HEK293 (cell line): ENCODE results near the gene SENP1.

ENCODE experiments used
- BCL11B ChIP-seq: fragments of 450-650 bp; formaldehyde crosslinking; IDR thresholded peaks from 2 replicates; pipeline ENCODE4 v1.5.1; 2016; ENCODE audit warnings: low read depth, missing biosample characterization, missing genetic modification characterization
- CTCF ChIP-seq: fragments of 450-650 bp; formaldehyde crosslinking; IDR thresholded peaks from 2 replicates; pipeline ENCODE4 v1.5.1; 2016; ENCODE audit warnings: missing biosample characterization, missing genetic modification characterization
- PRDM4 ChIP-seq: fragments of 450-650 bp; formaldehyde crosslinking; IDR thresholded peaks from 2 replicates; pipeline ENCODE4 v1.5.1; 2017; ENCODE audit warnings: missing biosample characterization, missing genetic modification characterization
- ZBTB20 ChIP-seq: fragments of 450-650 bp; formaldehyde crosslinking; IDR thresholded peaks from 2 replicates; pipeline ENCODE4 v1.5.1; 2016; ENCODE audit warnings: missing biosample characterization, missing genetic modification characterization
- ZBTB49 ChIP-seq: fragments of 450-650 bp; formaldehyde crosslinking; IDR thresholded peaks from 2 replicates; pipeline ENCODE4 v1.5.1; 2016; ENCODE audit warnings: missing biosample characterization, missing genetic modification characterization, low read depth
- ZBTB7A ChIP-seq: fragments of 450-650 bp; formaldehyde crosslinking; IDR thresholded peaks from 2 replicates; pipeline ENCODE4 v1.5.1; 2016; ENCODE audit warnings: low read depth, missing biosample characterization, missing genetic modification characterization
- ZNF423 ChIP-seq: fragments of 450-650 bp; formaldehyde crosslinking; IDR thresholded peaks from 2 replicates; pipeline ENCODE4 v1.5.1; 2016; ENCODE audit warnings: missing biosample characterization, missing genetic modification characterization
- ZNF529 ChIP-seq: fragments of 450-650 bp; formaldehyde crosslinking; IDR thresholded peaks from 2 replicates; pipeline ENCODE4 v1.5.1; 2017; ENCODE audit warnings: missing genetic modification characterization, missing biosample characterization; ENCODE audit not compliant: insufficient replicate concordance

- TF ChIP-seq ZBTB20 (tag by site-specific recombination) (no peak), ZNF529 (tag by site-specific recombination) (no peak), PRDM4 (tag by site-specific recombination) (no peak), CTCF (tag by site-specific recombination) (no peak), BCL11B (tag by site-specific recombination) (no peak), ZNF423 (no peak), ZBTB49 (no peak), ZBTB7A (tag by site-specific recombination) (no peak)
Measured at GRCh38 chr12:47999816-48000215, 106.1 kb downstream of the SENP1 start.
